Measurements from ENCODE around the gene DCAF12. TPM values are rescaled to one million over a fixed set of nuclear protein-coding genes. Genes with fewer than 3 reads are reported as not detected.
A peak's percentile ranks its signal among the peaks of the same experiment; 100 is the strongest.
"Not testable (repeated sequence)": the region's sequence is repeated elsewhere in the genome, so short reads cannot be mapped to it uniquely, and the experiment has no call there.

DCAF12 gene
- total and polyA plus RNA-seq, 2 of the 13 experiments (the other 11 are each of a cell fraction or from before 2014, with no cell fraction given), result 26.8 to 37.4 TPM

DNA sequence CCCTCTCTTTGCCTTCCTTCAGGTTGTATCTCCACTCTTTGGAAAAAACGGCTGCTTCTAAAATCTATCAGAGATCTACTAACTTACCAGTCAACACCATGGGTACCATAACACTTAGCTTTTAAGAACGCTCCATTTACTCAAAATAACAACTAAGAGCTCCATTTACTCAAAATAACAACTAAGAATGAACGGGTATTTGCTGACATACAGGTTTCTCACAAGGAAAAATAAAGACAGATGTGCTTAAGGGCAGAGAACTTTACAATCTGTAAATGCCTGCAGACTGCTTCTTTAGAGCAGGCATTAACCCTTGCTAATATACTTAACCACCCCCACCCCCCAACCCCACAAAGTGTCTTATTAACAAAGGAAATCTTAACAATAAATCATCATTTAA is 80.6 kb downstream of the DCAF12 start:
- peak overlapping the region; percentile 15; the same call in 1 of the 2 replicates for H3K4me2 ChIP-seq (ENCODE audit: low read depth, low read length)
- no peak for ATAC-seq
- no peaks in the 10 kb centered on the region for H3K9me3 ChIP-seq (ENCODE audit: low read length)
- no peak for DNase-seq (ENCODE audit: low spot score)
- H3K79me2 ChIP-seq (ENCODE audit: insufficient read depth, low read length), result peaks cover 68% of the 10 kb centered on the region
- in situ Hi-C loops (cut with HindIII; ENCODE audit: extremely low pct_ligation_motif_present, low pct_unique_long_range_greater_than_20kb), result no loop called here
- CTCF ChIA-PET (ENCODE audit: low intra/inter-chr PET ratio, low total read pairs), result no interaction called here
- TF ChIP-seq NCOA5 (CRISPR knock-in tag; IDR thresholded peaks at IDR 0.05) (no peak), MAFK (conservative IDR thresholded peaks at IDR 0.05 in 1 of 2, IDR thresholded peaks at IDR 0.05 in 1 of 2; ENCODE audit: low read length in 2 of 2) (peak; percentile 59 to 69; a peak in 3 of 4 replicates), MAFF (IDR thresholded peaks at IDR 0.05; ENCODE audit: low read depth, low read length) (peak; percentile 63)
- FAIRE-seq, result no peak
- H4K20me1 ChIP-seq (ENCODE audit: insufficient read depth, low read length), result peaks cover 5% of the 10 kb centered on the region; the same call in 1 of the 2 replicates
- POLR2A ChIA-PET, result interaction anchor here (0.9 to 1.3 kb wide), 2 partner anchors 27 to 121 kb away, joined by 3 to 4 read pairs; no protein-coding TSS in a partner anchor
- H3K36me3 ChIP-seq (replicated peaks in 1 of 2; ENCODE audit: control insufficient read depth in 1 of 2, insufficient read depth in 2 of 2, low read length in 2 of 2), result peaks cover under 1 to 2% of the 10 kb centered on the region in 2 experiments; a peak in 2 of 5 replicates
- no peaks in the 10 kb centered on the region; a peak in 1 of 5 replicates for H3K27me3 ChIP-seq (ENCODE audit: control insufficient read depth in 1 of 2, insufficient read depth in 2 of 2, low read length in 2 of 2)
- no peak overlapping the region for H3K9ac ChIP-seq (ENCODE audit: insufficient read depth, low read depth, low read length)
- no peak overlapping the region for H3K27ac ChIP-seq (ENCODE audit: extremely low read length, insufficient read depth, low read length)
- peaks cover 58% of the 10 kb centered on the region for H3K4me1 ChIP-seq (ENCODE audit: insufficient read depth, low read length)
- no TSS peak for BruUV-seq (replicated peaks)
- H2AFZ ChIP-seq (ENCODE audit: low read length), result no peak overlapping the region
- 90% methylated on average over 3 of the region's 3 CpGs for WGBS (ENCODE audit: low lambda C conversion rate)
- H3K4me3 ChIP-seq (replicated peaks in 1 of 3; ENCODE audit: insufficient read depth in 1 of 3, low read depth in 2 of 3, low read length in 3 of 3), result no peak overlapping the region
- intact Hi-C loops (cut with micrococcal nuclease; ENCODE audit: unreplicated experiment), result no loop called here

DNA sequence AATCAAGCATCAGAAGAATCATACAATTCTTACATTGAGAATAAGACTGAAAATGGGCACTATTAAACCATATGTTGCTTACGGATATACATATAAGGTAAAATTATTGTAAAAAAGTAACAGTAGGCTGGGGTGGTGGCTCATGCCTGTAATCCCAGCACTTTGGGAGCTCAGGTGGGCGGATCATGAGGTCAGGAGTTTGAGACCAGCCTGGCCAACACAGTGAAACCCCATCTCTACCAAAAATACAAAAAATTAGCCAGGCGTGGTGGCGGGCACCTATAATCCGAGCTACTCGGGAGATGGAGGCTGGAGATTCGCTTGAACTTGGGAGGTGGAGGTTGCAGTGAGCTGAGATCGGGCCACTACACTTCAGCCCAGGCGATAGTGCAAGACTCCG is 84.4 kb downstream of the DCAF12 start:
- not testable (repeated sequence) for FAIRE-seq

DNA sequence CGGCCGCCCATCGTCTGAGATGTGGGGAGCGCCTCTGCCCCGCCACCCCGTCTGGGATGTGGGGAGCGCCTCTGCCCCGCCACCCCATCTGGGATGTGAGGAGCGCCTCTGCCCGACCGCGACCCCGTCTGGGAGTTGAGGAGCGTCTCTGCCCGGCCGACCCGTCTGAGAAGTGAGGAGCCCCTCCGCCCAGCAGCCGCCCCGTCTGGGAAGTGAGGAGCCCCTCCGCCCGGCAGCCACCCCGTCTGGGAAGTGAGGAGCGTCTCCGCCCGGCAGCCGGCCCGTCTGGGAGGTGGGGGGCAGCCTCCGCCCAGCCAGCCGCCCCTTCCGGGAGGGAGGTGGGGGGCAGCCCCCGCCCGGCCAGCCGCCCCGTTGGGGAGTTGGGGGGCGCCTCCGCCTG is 87.6 kb downstream of the DCAF12 start:
- H3K36me3 ChIP-seq (replicated peaks in 1 of 2; ENCODE audit: control insufficient read depth in 1 of 2, insufficient read depth in 2 of 2, low read length in 2 of 2); BruUV-seq (replicated peaks); FAIRE-seq; H3K27me3 ChIP-seq (ENCODE audit: control insufficient read depth in 1 of 2, insufficient read depth in 2 of 2, low read length in 2 of 2); in situ Hi-C loops (cut with HindIII; ENCODE audit: extremely low pct_ligation_motif_present, low pct_unique_long_range_greater_than_20kb); ATAC-seq; POLR2A ChIA-PET; H3K9ac ChIP-seq (ENCODE audit: insufficient read depth, low read depth, low read length); H3K9me3 ChIP-seq (ENCODE audit: low read length); DNase-seq (ENCODE audit: low spot score); intact Hi-C loops (cut with micrococcal nuclease; ENCODE audit: unreplicated experiment); H3K4me2 ChIP-seq (ENCODE audit: low read depth, low read length); H4K20me1 ChIP-seq (ENCODE audit: insufficient read depth, low read length); H3K4me3 ChIP-seq (replicated peaks in 1 of 3; ENCODE audit: insufficient read depth in 1 of 3, low read depth in 2 of 3, low read length in 3 of 3); H3K27ac ChIP-seq (ENCODE audit: extremely low read length, insufficient read depth, low read length); CTCF ChIA-PET (ENCODE audit: low intra/inter-chr PET ratio, low total read pairs); H2AFZ ChIP-seq (ENCODE audit: low read length): not testable (repeated sequence)
- peaks cover 67% of the 10 kb centered on the region for H3K79me2 ChIP-seq (ENCODE audit: insufficient read depth, low read length)
- WGBS (ENCODE audit: low lambda C conversion rate), result 100% methylated on average over 10 of the region's 37 CpGs
- peaks cover 53% of the 10 kb centered on the region for H3K4me1 ChIP-seq (ENCODE audit: insufficient read depth, low read length)

More for the DNA sequence above, 84.4 kb downstream of the DCAF12 start:
- intact Hi-C loops (cut with micrococcal nuclease; ENCODE audit: unreplicated experiment); H4K20me1 ChIP-seq (ENCODE audit: insufficient read depth, low read length); DNase-seq (ENCODE audit: low spot score); in situ Hi-C loops (cut with HindIII; ENCODE audit: extremely low pct_ligation_motif_present, low pct_unique_long_range_greater_than_20kb); BruUV-seq (replicated peaks); H2AFZ ChIP-seq (ENCODE audit: low read length); H3K9me3 ChIP-seq (ENCODE audit: low read length); H3K4me2 ChIP-seq (ENCODE audit: low read depth, low read length); H3K36me3 ChIP-seq (replicated peaks in 1 of 2; ENCODE audit: control insufficient read depth in 1 of 2, insufficient read depth in 2 of 2, low read length in 2 of 2); H3K27ac ChIP-seq (ENCODE audit: extremely low read length, insufficient read depth, low read length); H3K9ac ChIP-seq (ENCODE audit: insufficient read depth, low read depth, low read length); ATAC-seq; H3K27me3 ChIP-seq (ENCODE audit: control insufficient read depth in 1 of 2, insufficient read depth in 2 of 2, low read length in 2 of 2); CTCF ChIA-PET (ENCODE audit: low intra/inter-chr PET ratio, low total read pairs); H3K4me3 ChIP-seq (replicated peaks in 1 of 3; ENCODE audit: insufficient read depth in 1 of 3, low read depth in 2 of 3, low read length in 3 of 3): not testable (repeated sequence)
- Histone ChIP-seq H3K79me2 (ENCODE audit: insufficient read depth, low read length) (peaks cover 70% of the 10 kb centered on the region), H3K4me1 (ENCODE audit: insufficient read depth, low read length) (peaks cover 55% of the 10 kb centered on the region)
- POLR2A ChIA-PET, result interaction anchor here (1.1 kb wide), 1 partner anchor 32 kb away, joined by 3 read pairs; no protein-coding TSS in a partner anchor
- WGBS (ENCODE audit: low lambda C conversion rate), result over 99% methylated on average over 10 of the region's 10 CpGs
